Activated T-helper 2 cell treated with anti-CD3 and anti-CD28 coated beads, Interferon-gamma antibody, Interleukin-2, Interleukin-4, amounts not matched to agents 10 μg/mL and 5 μg/mL and 100 μg/mL, durations not matched to agents 14 hours and 24 hours and 36 hours (primary cell): ENCODE measurements around the gene GPD2. TPM values are rescaled to one million over a fixed set of nuclear protein-coding genes. Genes with fewer than 3 reads are reported as not detected.

Experiments
- total RNA-seq: library from RNA; stranded (reverse); gene quantifications from 2 replicates; pipeline ENCODE4 v1.2.3, GENCODE V29; 2022

The GPD2 gene
- total RNA-seq, 1 donor from 2014 or later = 23.7 TPM

Other genes with a start within 250 kb of the GPD2 start
- gene NR4A2, start 103.7 kb upstream of the GPD2 start, total RNA-seq = 22.1 and 24.0 TPM in 2 replicates